Parathyroid adenoma (tissue), 2 donors: ENCODE measurements around the gene RAB36.

ENCODE experiments used
- H2AFZ ChIP-seq: fragments of 300-600 bp; sonication (generic); one replicate; pipeline ENCODE4 v1.7.0; 2017; ENCODE audit warnings: antibody characterized with exemption, mild to moderate bottlenecking
- H3K27ac ChIP-seq: fragments of 300-600 bp; sonication (generic); one replicate; pipeline ENCODE4 v1.7.0; 2017
- H3K27me3 ChIP-seq: fragments of 300-600 bp; sonication (generic); one replicate; pipeline ENCODE4 v1.7.0; 2017; ENCODE audit warnings: low read length; ENCODE audit not compliant: control insufficient read depth, insufficient read depth
- H3K36me3 ChIP-seq: fragments of 300-600 bp; sonication (generic); one replicate; pipeline ENCODE4 v1.7.0; 2017; ENCODE audit warnings: low read length; ENCODE audit not compliant: control insufficient read depth, insufficient read depth
- H3K4me1 ChIP-seq: fragments of 300-600 bp; sonication (generic); one replicate; pipeline ENCODE4 v1.7.0; 2017; ENCODE audit warnings: control low read depth
- H3K4me2 ChIP-seq: fragments of 300-600 bp; sonication (generic); one replicate; pipeline ENCODE4 v1.7.0; 2017; ENCODE audit warnings: low read length
- H3K4me3 ChIP-seq: fragments of 300-600 bp; sonication (generic); one replicate; pipeline ENCODE4 v1.7.0; 2017; ENCODE audit warnings: low read depth, low read length
- H3K79me2 ChIP-seq: fragments of 300-600 bp; sonication (generic); one replicate; pipeline ENCODE4 v1.7.0; 2017; ENCODE audit warnings: control low read depth
- H3K9ac ChIP-seq: fragments of 300-600 bp; sonication (generic); one replicate; pipeline ENCODE4 v1.7.0; 2017; ENCODE audit warnings: mild to moderate bottlenecking
- H3K9me3 ChIP-seq: fragments of 300-600 bp; sonication (generic); one replicate; pipeline ENCODE4 v1.7.0; 2017; ENCODE audit warnings: low read length; ENCODE audit not compliant: control insufficient read depth
- CTCF ChIP-seq: fragments of 300-600 bp; sonication (generic); IDR thresholded peaks from one replicate; pipeline ENCODE4 v1.7.0; 2017; ENCODE audit warnings: antibody characterized with exemption, mild to moderate bottlenecking
- donor health status: primary hyperparathyroidism.

The RAB36 gene

GRCh38 chr22:23127055-23127756 is 18.1 kb upstream of the RAB36 start:
- Histone ChIP-seq H3K9ac (no peak overlapping the region), H3K4me2 (no peak overlapping the region), H3K27ac (no peak overlapping the region), H3K4me1 (no peaks in the 10 kb centered on the region), H3K4me3 (no peak overlapping the region), H3K9me3 (no peaks in the 10 kb centered on the region), H3K27me3 (no peaks in the 10 kb centered on the region), H2AFZ (no peak overlapping the region), H3K36me3 (no peaks in the 10 kb centered on the region), H3K79me2 (no peaks in the 10 kb centered on the region)
- TF ChIP-seq CTCF = no peak

- no peaks in the 10 kb centered on the region for H3K36me3 ChIP-seq
- H3K9me3 ChIP-seq = no peaks in the 10 kb centered on the region
- H3K27me3 ChIP-seq = no peaks in the 10 kb centered on the region
- H3K9ac ChIP-seq = no peak overlapping the region
- H3K4me1 ChIP-seq = no peaks in the 10 kb centered on the region
- no peaks in the 10 kb centered on the region for H3K79me2 ChIP-seq
- no peak overlapping the region for H3K27ac ChIP-seq
- no peak overlapping the region for H3K4me2 ChIP-seq
- H2AFZ ChIP-seq = no peak overlapping the region
- TF ChIP-seq CTCF = no peak
- H3K4me3 ChIP-seq = no peak overlapping the region
Measured at GRCh38 chr22:23127788-23128187, 17.5 kb upstream of the RAB36 start.

- Histone ChIP-seq H3K4me1 (no peaks in the 10 kb centered on the region), H3K9me3 (no peaks in the 10 kb centered on the region), H3K4me3 (no peak overlapping the region), H3K9ac (no peak overlapping the region), H3K27ac (no peak overlapping the region), H3K79me2 (no peaks in the 10 kb centered on the region), H2AFZ (no peak overlapping the region), H3K36me3 (no peaks in the 10 kb centered on the region), H3K4me2 (no peak overlapping the region), H3K27me3 (no peaks in the 10 kb centered on the region)
- TF ChIP-seq CTCF = peak; percentile 50
Measured at GRCh38 chr22:23128269-23129108, 16.8 kb upstream of the RAB36 start.

GRCh38 chr22:23129149-23129548 is 16.1 kb upstream of the RAB36 start:
- H3K9ac ChIP-seq = no peak overlapping the region
- no peaks in the 10 kb centered on the region for H3K79me2 ChIP-seq
- H3K4me3 ChIP-seq = no peak overlapping the region
- H3K4me2 ChIP-seq = no peak overlapping the region
- H3K9me3 ChIP-seq = no peaks in the 10 kb centered on the region
- no peaks in the 10 kb centered on the region for H3K4me1 ChIP-seq
- no peak overlapping the region for H3K27ac ChIP-seq
- H3K27me3 ChIP-seq = no peaks in the 10 kb centered on the region
- H3K36me3 ChIP-seq = no peaks in the 10 kb centered on the region
- no peak for TF ChIP-seq CTCF
- no peak overlapping the region for H2AFZ ChIP-seq
